ENCODE data around the gene PRKRIP1.

- no peak for TF ChIP-seq CTCF (IDR thresholded peaks at IDR 0.05)
- TF ChIP-seq POLR2A (IDR thresholded peaks at IDR 0.05): no peak
Measured at GRCh38 chr7:102469351-102469971, 73.3 kb downstream of the PRKRIP1 start.
